Measurements from ENCODE around the gene TASP1.
"Not testable (repeated sequence)": the region's sequence is repeated elsewhere in the genome, so short reads cannot be mapped to it uniquely, and the experiment has no call there.

The TASP1 gene

DNA sequence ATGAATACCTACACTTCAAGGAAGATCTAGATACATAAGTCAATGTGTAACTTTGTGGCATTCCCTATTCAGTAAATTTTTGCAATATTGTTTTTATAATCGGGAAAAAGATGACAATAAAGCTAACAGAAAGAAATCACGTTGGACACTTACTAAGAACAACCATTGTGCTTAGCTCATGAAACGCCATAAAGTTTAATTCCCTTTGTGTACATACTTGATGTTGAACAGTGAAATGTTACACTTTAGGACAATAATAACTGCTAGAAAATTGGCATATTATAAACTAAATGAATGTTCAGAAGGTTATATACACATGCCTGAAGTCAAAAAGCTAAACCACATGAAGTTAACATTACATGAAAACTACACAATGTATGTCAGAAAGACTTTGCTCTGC, 153.2 kb downstream of the TASP1 start:
- H3K4me3 ChIP-seq (ENCODE audit: low read length in 2 of 2), result no peak overlapping the region

DNA sequence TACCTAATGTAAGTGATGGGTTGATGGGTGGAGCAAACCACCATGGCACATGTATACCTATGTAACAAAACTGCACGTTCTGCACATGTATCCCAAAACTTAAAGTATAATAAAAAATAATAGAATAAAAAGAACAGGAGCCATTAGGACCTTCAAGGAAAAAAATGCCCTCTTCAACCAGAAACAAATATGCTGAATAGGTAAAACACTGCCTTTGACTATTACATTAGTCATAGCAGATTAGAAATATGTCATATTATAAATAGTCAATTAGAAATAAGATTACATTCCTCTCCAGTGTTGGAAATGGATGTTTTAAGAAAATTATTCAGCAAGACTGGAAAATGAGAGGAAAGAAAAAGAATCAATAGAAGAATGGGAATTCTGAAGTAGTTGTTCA, 153.7 kb downstream of the TASP1 start:
- not testable (repeated sequence) for H3K27me3 ChIP-seq (ENCODE audit: control insufficient read depth in 2 of 2, insufficient read depth in 2 of 2, low read length in 2 of 2); H3K9ac ChIP-seq (ENCODE audit: low read depth in 1 of 2, low read length in 2 of 2); H3K27ac ChIP-seq (ENCODE audit: low read depth in 2 of 2, low read length in 2 of 2); H3K36me3 ChIP-seq (ENCODE audit: control insufficient read depth in 2 of 2, insufficient read depth in 2 of 2, low read length in 2 of 2); H3K9me3 ChIP-seq (ENCODE audit: control insufficient read depth in 2 of 2, low read length in 2 of 2); H3K4me3 ChIP-seq (ENCODE audit: low read length in 2 of 2); H3K4me1 ChIP-seq (ENCODE audit: control insufficient read depth in 2 of 2, insufficient read depth in 2 of 2, low read length in 2 of 2)

More for the DNA sequence above, 153.2 kb downstream of the TASP1 start:
- peaks cover 0 to 3% of the 10 kb centered on the region in 2 donors for H3K9me3 ChIP-seq (ENCODE audit: control insufficient read depth in 2 of 2, low read length in 2 of 2)
- H3K9ac ChIP-seq (ENCODE audit: low read depth in 1 of 2, low read length in 2 of 2), result no peak overlapping the region
- no peaks in the 10 kb centered on the region for H3K4me1 ChIP-seq (ENCODE audit: control insufficient read depth in 2 of 2, insufficient read depth in 2 of 2, low read length in 2 of 2)
- H3K27me3 ChIP-seq (ENCODE audit: control insufficient read depth in 2 of 2, insufficient read depth in 2 of 2, low read length in 2 of 2), result no peaks in the 10 kb centered on the region
- H3K27ac ChIP-seq (ENCODE audit: low read depth in 2 of 2, low read length in 2 of 2), result no peak overlapping the region
- H3K36me3 ChIP-seq (ENCODE audit: control insufficient read depth in 2 of 2, insufficient read depth in 2 of 2, low read length in 2 of 2), result peaks cover 6 to 9% of the 10 kb centered on the region in 2 donors

DNA sequence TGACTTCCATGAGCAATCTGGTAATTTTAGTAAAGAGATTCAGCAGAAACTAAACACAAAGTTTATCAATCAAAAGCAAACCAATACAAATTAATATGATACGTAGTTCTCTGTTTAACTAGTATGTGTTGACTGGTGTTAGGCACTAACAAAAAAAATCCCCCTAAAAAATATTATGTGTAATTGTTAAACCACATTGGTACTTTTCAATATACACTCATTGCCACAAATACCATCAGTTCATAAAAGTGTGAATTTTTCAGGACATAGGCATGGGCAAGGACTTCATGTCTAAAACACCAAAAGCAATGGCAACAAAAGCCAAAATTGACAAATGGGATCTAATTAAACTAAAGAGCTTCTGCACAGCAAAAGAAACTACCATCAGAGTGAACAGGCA, 155.3 kb downstream of the TASP1 start:
- not testable (repeated sequence) for H3K9me3 ChIP-seq (ENCODE audit: control insufficient read depth in 2 of 2, low read length in 2 of 2); H3K36me3 ChIP-seq (ENCODE audit: control insufficient read depth in 2 of 2, insufficient read depth in 2 of 2, low read length in 2 of 2); H3K9ac ChIP-seq (ENCODE audit: low read depth in 1 of 2, low read length in 2 of 2); H3K4me3 ChIP-seq (ENCODE audit: low read length in 2 of 2); H3K4me1 ChIP-seq (ENCODE audit: control insufficient read depth in 2 of 2, insufficient read depth in 2 of 2, low read length in 2 of 2); H3K27ac ChIP-seq (ENCODE audit: low read depth in 2 of 2, low read length in 2 of 2); H3K27me3 ChIP-seq (ENCODE audit: control insufficient read depth in 2 of 2, insufficient read depth in 2 of 2, low read length in 2 of 2)

DNA sequence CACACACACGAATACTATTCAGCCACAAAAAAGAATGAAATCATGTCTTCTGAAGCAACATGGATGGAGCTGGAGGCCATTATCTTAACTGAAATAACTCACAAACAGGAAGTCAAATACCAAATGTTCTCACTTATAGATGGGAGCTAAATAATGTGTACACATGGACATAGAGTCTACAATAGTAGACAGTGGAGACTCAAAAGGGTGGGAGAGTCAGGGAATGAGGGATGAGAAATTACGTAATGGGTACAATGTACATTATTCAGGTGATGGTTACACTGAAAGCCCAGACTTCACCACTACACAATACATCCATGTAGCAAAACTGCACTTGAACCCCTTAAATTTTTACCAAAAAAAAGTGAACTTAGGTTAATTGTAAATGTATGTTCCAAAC, 160.4 kb downstream of the TASP1 start:
- H3K36me3 ChIP-seq (ENCODE audit: control insufficient read depth in 2 of 2, insufficient read depth in 2 of 2, low read length in 2 of 2), result peaks cover 6 to 9% of the 10 kb centered on the region in 2 donors
- H3K4me3 ChIP-seq (ENCODE audit: low read length in 2 of 2), result no peak overlapping the region
- H3K9me3 ChIP-seq (ENCODE audit: control insufficient read depth in 2 of 2, low read length in 2 of 2), result peaks cover 0 to 3% of the 10 kb centered on the region in 2 donors

DNA sequence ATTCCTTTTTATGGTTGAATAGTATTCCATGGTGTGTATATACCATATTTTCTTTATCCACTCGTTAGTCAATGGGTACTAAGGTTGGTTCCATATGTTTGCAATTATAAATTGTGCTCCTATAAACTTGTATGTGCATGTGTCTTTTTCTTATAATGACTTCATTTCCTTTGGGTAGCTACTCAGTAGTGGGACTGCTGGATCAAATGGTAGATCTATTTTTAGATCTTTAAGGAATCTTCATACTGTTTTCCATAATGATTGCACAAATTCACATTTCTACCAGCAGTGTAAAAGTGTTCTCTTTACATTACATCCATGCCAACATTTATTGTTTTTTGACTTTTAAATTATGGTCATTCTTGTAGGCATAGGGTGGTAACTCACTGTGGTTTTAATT, 164.3 kb downstream of the TASP1 start:
- no peaks in the 10 kb centered on the region for H3K4me1 ChIP-seq (ENCODE audit: control insufficient read depth in 2 of 2, insufficient read depth in 2 of 2, low read length in 2 of 2)
- H3K27me3 ChIP-seq (ENCODE audit: control insufficient read depth in 2 of 2, insufficient read depth in 2 of 2, low read length in 2 of 2), result no peaks in the 10 kb centered on the region
- H3K9me3 ChIP-seq (ENCODE audit: control insufficient read depth in 2 of 2, low read length in 2 of 2), result no peaks in the 10 kb centered on the region
- H3K9ac ChIP-seq (ENCODE audit: low read depth in 1 of 2, low read length in 2 of 2), result no peak overlapping the region
- no peak overlapping the region for H3K27ac ChIP-seq (ENCODE audit: low read depth in 2 of 2, low read length in 2 of 2)
- no peaks in the 10 kb centered on the region for H3K36me3 ChIP-seq (ENCODE audit: control insufficient read depth in 2 of 2, insufficient read depth in 2 of 2, low read length in 2 of 2)
- no peak overlapping the region for H3K4me3 ChIP-seq (ENCODE audit: low read length in 2 of 2)

More for the DNA sequence above, 160.4 kb downstream of the TASP1 start:
- Histone ChIP-seq H3K27ac (ENCODE audit: low read depth in 2 of 2, low read length in 2 of 2) (no peak overlapping the region), H3K27me3 (ENCODE audit: control insufficient read depth in 2 of 2, insufficient read depth in 2 of 2, low read length in 2 of 2) (no peaks in the 10 kb centered on the region), H3K9ac (ENCODE audit: low read depth in 1 of 2, low read length in 2 of 2) (no peak overlapping the region), H3K4me1 (ENCODE audit: control insufficient read depth in 2 of 2, insufficient read depth in 2 of 2, low read length in 2 of 2) (no peaks in the 10 kb centered on the region)

DNA sequence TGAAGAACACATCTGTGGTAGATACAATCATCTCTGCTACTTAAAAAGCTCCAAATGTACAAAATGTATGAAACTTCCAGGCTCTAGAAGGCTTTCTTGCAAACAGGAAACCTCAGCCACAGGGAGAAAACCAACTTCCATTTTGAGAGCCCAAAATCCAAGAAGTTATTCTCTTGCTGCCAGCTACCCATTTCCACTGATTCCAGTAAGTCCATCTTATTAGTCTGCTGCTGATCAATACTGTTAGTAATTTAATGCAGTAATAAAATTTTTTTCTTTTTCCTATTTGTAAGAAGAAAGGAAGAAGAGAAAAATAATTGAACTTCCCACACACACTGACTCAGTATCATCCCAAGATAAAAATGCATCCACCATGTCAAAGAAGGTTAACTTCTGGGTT, 169.5 kb downstream of the TASP1 start:
- no peak overlapping the region for H3K27ac ChIP-seq (ENCODE audit: low read depth in 2 of 2, low read length in 2 of 2)
- H3K27me3 ChIP-seq (ENCODE audit: control insufficient read depth in 2 of 2, insufficient read depth in 2 of 2, low read length in 2 of 2), result no peaks in the 10 kb centered on the region
- no peaks in the 10 kb centered on the region for H3K9me3 ChIP-seq (ENCODE audit: control insufficient read depth in 2 of 2, low read length in 2 of 2)
- no peaks in the 10 kb centered on the region for H3K4me1 ChIP-seq (ENCODE audit: control insufficient read depth in 2 of 2, insufficient read depth in 2 of 2, low read length in 2 of 2)
- H3K4me3 ChIP-seq (ENCODE audit: low read length in 2 of 2), result no peak overlapping the region
- H3K36me3 ChIP-seq (ENCODE audit: control insufficient read depth in 2 of 2, insufficient read depth in 2 of 2, low read length in 2 of 2), result no peaks in the 10 kb centered on the region
- H3K9ac ChIP-seq (ENCODE audit: low read depth in 1 of 2, low read length in 2 of 2), result no peak overlapping the region

DNA sequence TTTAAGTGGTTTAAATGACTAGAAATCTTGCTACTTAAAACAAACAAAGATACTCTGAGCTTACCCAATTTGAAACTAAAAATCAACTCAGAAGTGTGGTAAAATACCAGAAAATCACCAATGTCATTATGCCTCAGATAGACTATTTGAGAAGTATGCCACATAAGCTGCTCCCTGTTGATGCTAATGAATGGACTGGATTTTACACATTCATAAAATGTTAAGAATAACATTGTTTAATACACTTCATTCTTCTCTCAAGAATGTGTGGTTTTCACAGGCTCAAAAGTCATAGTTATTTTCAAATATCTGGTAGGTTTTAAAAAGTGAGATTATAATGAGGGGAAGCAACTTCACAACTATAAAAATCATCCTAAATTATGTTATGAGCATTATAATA, 170.6 kb downstream of the TASP1 start:
- Histone ChIP-seq H3K4me3 (ENCODE audit: low read length in 2 of 2) (no peak overlapping the region), H3K27ac (ENCODE audit: low read depth in 2 of 2, low read length in 2 of 2) (no peak overlapping the region), H3K9ac (ENCODE audit: low read depth in 1 of 2, low read length in 2 of 2) (no peak overlapping the region), H3K27me3 (ENCODE audit: control insufficient read depth in 2 of 2, insufficient read depth in 2 of 2, low read length in 2 of 2) (no peaks in the 10 kb centered on the region), H3K36me3 (ENCODE audit: control insufficient read depth in 2 of 2, insufficient read depth in 2 of 2, low read length in 2 of 2) (no peaks in the 10 kb centered on the region), H3K9me3 (ENCODE audit: control insufficient read depth in 2 of 2, low read length in 2 of 2) (no peaks in the 10 kb centered on the region), H3K4me1 (ENCODE audit: control insufficient read depth in 2 of 2, insufficient read depth in 2 of 2, low read length in 2 of 2) (no peaks in the 10 kb centered on the region)

DNA sequence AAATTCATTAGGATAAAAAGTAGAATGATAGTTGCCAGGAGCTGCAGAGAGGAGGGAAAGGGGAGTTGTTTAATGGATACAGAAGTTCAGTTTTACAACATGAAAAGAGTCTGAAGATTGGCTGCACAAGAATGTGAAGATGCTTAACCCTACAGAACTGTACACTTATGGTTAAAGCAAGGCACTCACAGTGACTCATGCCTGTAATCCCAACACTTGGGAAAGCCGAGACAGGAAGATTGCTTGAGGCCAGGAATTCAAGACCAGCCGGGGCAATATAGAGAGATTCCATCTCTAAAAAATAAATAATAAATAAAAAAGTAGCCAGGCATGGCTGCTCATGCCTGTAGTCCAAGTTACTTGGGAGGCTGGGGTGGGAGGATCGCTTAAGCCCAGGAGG, 174.0 kb downstream of the TASP1 start:
- H3K27ac ChIP-seq (ENCODE audit: low read depth in 2 of 2, low read length in 2 of 2), result no peak overlapping the region
- no peak overlapping the region for H3K4me3 ChIP-seq (ENCODE audit: low read length in 2 of 2)
- H3K4me1 ChIP-seq (ENCODE audit: control insufficient read depth in 2 of 2, insufficient read depth in 2 of 2, low read length in 2 of 2), result no peaks in the 10 kb centered on the region
- no peak overlapping the region for H3K9ac ChIP-seq (ENCODE audit: low read depth in 1 of 2, low read length in 2 of 2)
- no peaks in the 10 kb centered on the region for H3K9me3 ChIP-seq (ENCODE audit: control insufficient read depth in 2 of 2, low read length in 2 of 2)
- no peaks in the 10 kb centered on the region for H3K36me3 ChIP-seq (ENCODE audit: control insufficient read depth in 2 of 2, insufficient read depth in 2 of 2, low read length in 2 of 2)
- H3K27me3 ChIP-seq (ENCODE audit: control insufficient read depth in 2 of 2, insufficient read depth in 2 of 2, low read length in 2 of 2), result no peaks in the 10 kb centered on the region

DNA sequence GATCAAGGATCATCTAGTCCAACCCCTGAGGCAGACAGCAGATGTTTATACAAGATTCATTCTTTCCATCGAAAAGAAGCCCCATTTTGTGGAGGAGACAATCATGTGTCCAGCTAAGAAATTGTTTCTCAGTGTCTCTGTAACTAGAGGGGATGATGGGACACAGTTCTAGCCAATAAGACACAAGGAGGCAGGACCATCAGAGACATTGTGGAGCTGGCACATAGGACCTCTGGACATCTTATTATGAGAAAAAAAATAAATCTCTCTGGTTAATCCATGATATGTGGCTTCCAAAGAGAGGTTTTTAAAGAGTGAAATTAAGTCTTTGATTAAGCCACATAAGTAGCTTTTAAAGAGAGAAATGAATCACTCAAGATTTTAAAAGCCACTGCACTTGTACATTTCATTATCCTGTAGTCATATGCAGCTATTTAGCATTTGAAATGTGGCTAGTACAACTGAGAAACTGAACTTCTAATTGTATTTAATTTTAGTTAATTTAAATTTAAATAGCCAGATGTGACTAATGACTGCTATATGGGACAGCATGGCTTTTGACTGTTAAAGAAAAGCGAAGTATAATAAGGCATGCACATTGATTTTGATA, 176.8 kb downstream of the TASP1 start:
- Histone ChIP-seq H3K27ac (ENCODE audit: low read depth in 2 of 2, low read length in 2 of 2) (no peak overlapping the region), H3K9ac (ENCODE audit: low read depth in 1 of 2, low read length in 2 of 2) (no peak overlapping the region), H3K9me3 (ENCODE audit: control insufficient read depth in 2 of 2, low read length in 2 of 2) (no peaks in the 10 kb centered on the region), H3K4me1 (ENCODE audit: control insufficient read depth in 2 of 2, insufficient read depth in 2 of 2, low read length in 2 of 2) (no peaks in the 10 kb centered on the region), H3K4me3 (ENCODE audit: low read length in 2 of 2) (no peak overlapping the region), H3K27me3 (ENCODE audit: control insufficient read depth in 2 of 2, insufficient read depth in 2 of 2, low read length in 2 of 2) (no peaks in the 10 kb centered on the region), H3K36me3 (ENCODE audit: control insufficient read depth in 2 of 2, insufficient read depth in 2 of 2, low read length in 2 of 2) (no peaks in the 10 kb centered on the region)

DNA sequence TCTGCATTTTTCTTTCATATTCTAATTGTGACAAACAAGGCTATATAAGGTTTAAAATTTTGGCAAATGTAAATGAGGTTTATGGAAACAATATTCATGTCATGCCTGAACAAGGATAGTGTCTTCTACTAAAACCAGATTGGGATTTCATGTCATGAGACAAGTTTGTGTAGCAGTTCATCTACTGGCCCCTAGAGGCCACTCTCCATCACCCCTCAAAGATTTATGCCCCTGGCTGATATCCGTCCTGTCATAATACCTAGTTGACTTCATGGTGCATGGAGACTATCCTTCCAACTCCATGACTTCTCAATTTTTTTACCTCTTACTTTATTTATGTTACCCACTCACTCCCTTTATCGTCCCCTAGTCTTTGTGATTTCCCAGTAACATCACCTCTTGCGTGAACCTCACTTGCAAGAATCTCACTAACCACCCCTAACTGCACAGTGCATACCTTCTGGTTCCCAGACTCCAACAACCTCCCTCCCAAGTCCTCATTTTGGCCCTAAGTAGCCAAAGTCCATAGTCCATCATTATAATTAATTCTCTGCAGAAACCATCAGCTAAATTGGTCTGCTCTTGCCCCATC, 179.8 kb downstream of the TASP1 start:
- H3K4me1 ChIP-seq (ENCODE audit: control insufficient read depth in 2 of 2, insufficient read depth in 2 of 2, low read length in 2 of 2), result no peaks in the 10 kb centered on the region
- no peak overlapping the region for H3K27ac ChIP-seq (ENCODE audit: low read depth in 2 of 2, low read length in 2 of 2)
- H3K9me3 ChIP-seq (ENCODE audit: control insufficient read depth in 2 of 2, low read length in 2 of 2), result no peaks in the 10 kb centered on the region
- H3K36me3 ChIP-seq (ENCODE audit: control insufficient read depth in 2 of 2, insufficient read depth in 2 of 2, low read length in 2 of 2), result no peaks in the 10 kb centered on the region
- no peak overlapping the region for H3K9ac ChIP-seq (ENCODE audit: low read depth in 1 of 2, low read length in 2 of 2)
- H3K27me3 ChIP-seq (ENCODE audit: control insufficient read depth in 2 of 2, insufficient read depth in 2 of 2, low read length in 2 of 2), result no peaks in the 10 kb centered on the region
- no peak overlapping the region for H3K4me3 ChIP-seq (ENCODE audit: low read length in 2 of 2)

All from mucosa of rectum (tissue), 2 donors.